ENCODE data around the gene FOXE1.

DNA sequence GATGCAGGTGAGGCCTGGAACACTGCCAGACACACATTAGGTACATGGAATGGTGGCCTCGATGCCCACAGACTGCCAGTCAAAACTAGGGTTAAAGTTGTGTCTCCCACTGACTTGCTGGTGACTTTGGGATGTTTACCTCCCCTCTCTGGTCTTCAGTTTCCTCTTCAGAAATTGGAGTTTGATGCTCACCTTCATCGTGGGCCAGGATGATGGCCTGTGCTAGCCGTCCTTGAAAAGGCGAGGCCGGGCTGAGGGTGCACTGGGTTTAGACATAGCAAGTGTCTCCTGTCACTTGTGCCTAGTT, 49.0 kb upstream of the FOXE1 start:
- TF ChIP-seq POLR2AphosphoS5 (IDR thresholded peaks at IDR 0.05; ENCODE audit: borderline replicate concordance, low read depth, low read length) = no peak
- no peak for TF ChIP-seq EZH2 (IDR thresholded peaks at IDR 0.05)
